ENCODE measurements around the gene CIRBP. TPM values are rescaled to one million over a fixed set of nuclear protein-coding genes. Genes with fewer than 3 reads are reported as not detected.

Gene CIRBP
- total and polyA plus RNA-seq, 2 donors (not counting 1 experiment from before 2014, with no cell fraction given): 643 to 1,164 TPM

DNA sequence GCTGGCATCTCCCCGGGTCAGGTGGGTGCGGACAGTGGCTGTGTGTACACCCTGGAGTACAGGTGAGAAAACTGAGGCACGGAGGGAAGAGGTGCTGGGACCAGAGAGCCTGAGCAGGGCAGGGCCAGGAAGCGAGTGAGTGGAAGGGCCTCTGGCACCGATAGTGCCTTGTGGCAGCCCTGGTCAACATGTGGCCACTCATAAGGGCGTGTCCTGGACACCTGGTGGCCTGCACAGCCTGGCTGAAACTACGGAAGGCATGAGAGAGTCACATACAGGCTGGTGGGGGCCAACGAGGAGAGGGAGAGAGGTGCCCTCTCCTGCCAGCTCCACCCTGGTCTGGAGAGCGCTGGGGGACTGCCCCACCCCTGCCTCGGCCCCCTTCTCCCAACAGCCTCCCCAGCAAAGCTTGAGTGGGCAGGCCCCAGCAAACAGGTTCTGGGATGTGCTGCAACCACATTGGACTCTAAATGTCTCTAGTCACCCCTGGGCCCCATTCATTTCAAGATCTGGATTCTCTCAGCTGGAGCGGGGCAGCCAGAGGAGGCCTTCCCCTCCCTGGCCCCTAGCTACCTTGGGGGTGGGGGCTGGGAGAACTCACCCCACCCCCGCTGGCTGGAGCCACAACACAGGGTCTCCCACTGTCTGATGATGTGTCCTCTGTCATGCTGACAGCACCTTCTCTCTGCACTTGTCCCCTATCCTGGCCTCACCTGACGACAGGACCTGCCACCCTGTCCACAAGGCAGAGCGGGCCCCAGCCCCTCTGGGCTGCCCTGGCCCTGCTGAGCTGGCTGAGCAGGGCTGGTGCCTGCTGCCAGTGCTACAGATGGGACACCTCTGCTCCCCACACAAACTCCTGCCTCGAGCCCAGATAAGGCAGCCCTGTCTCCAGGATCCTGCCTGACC lies 37.1 kb upstream of the CIRBP start:
- DNase-seq (no peak), ATAC-seq (ENCODE audit: low read depth) (peak; percentile 10)
- Histone ChIP-seq H3K9ac (ENCODE audit: low read length) (no peak overlapping the region), H3K4me2 (replicated peaks; ENCODE audit: low read depth, low read length, poor library complexity, severe bottlenecking) (no peak overlapping the region), H3K27ac (ENCODE audit: low read length in 2 of 2) (no peak overlapping the region), H3K79me2 (ENCODE audit: control insufficient read depth, insufficient read depth, low read length) (no peaks in the 10 kb centered on the region), H3K4me3 (ENCODE audit: control extremely low read depth in 1 of 5, extremely low read depth in 1 of 5, insufficient read depth in 1 of 5, low read depth in 2 of 5, low read length in 4 of 5) (no peak overlapping the region), H4K20me1 (ENCODE audit: control insufficient read depth, insufficient read depth, low read length, poor library complexity, severe bottlenecking) (peaks cover 4% of the 10 kb centered on the region), H3K36me3 (replicated peaks in 1 of 2; ENCODE audit: control extremely low read depth in 1 of 2, control insufficient read depth in 1 of 2, extremely low read depth in 1 of 2, insufficient read depth in 2 of 2, low read length in 1 of 2) (peaks cover 0 to 3% of the 10 kb centered on the region in 2 experiments), H3K9me3 (ENCODE audit: control extremely low read depth in 1 of 3, control insufficient read depth in 2 of 3, insufficient read depth in 1 of 3, low read length in 2 of 3) (no peaks in the 10 kb centered on the region), H2AFZ (ENCODE audit: insufficient read depth, low read depth, low read length, poor library complexity, severe bottlenecking) (no peak overlapping the region), H3K4me1 (ENCODE audit: control insufficient read depth in 2 of 2, insufficient read depth in 2 of 2, low read length in 2 of 2) (peaks cover 1% of the 10 kb centered on the region in 2 donors), H3K27me3 (replicated peaks in 1 of 4; ENCODE audit: control extremely low read depth in 1 of 4, control insufficient read depth in 3 of 4, insufficient read depth in 4 of 4, low read length in 3 of 4) (peaks cover 0 to 10% (median 4%) of the 10 kb centered on the region in 4 experiments)
- H3K4me3 Mint-ChIP-seq: no peak overlapping the region
- no peaks in the 10 kb centered on the region for H3K9me3 Mint-ChIP-seq (ENCODE audit: insufficient read depth)
- no peaks in the 10 kb centered on the region for H3K4me1 Mint-ChIP-seq
- H3K27ac Mint-ChIP-seq: peak overlapping the region; percentile 6
- intact Hi-C loops (cut with micrococcal nuclease): no loop called here
- 88% methylated on average over 14 of the region's 15 CpGs for WGBS (ENCODE audit: insufficient coverage)
- ChIA-PET CTCF (interaction anchor here (1.1 kb wide), 1 partner anchor 12 kb away, joined by 3 read pairs; no protein-coding TSS in a partner anchor), POLR2A (interaction anchor here (0.7 to 1.1 kb wide), 2 partner anchors 37 to 384 kb away, joined by 3 to 6 read pairs; partner anchors contain the start of gene CIRBP)
- no peaks in the 10 kb centered on the region for H3K27me3 Mint-ChIP-seq
- no peak for TF ChIP-seq EZH2 (IDR thresholded peaks at IDR 0.05; ENCODE audit: borderline replicate concordance, insufficient read depth, low read depth, low read length, poor library complexity, severe bottlenecking)

DNA sequence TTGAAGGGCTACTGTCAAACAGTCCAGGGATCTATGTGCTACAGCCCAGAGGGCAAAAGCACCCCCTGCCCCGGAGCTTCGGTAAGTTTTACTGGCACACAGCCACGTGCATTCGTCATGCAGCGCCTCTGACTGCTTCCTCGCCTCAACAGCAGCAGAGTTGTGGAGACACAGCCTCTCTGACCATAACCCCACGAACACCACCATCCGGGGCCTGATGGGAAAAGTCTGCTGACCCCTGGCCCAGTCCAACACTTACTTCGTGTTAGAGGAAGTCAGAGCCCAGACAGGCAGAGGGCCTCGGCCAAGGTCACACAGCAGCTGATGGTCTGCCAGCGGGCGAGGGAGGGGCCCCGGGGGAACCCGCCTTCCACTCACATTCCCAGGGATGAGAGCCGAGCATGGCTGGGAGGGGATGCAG lies 36.5 kb upstream of the CIRBP start:
- no peak for DNase-seq
- H3K27ac Mint-ChIP-seq: no peak overlapping the region

More for the DNA sequence above, 36.5 kb upstream of the CIRBP start:
- Histone ChIP-seq H3K4me2 (replicated peaks; ENCODE audit: low read depth, low read length, poor library complexity, severe bottlenecking) (no peak overlapping the region), H3K4me3 (ENCODE audit: control extremely low read depth in 1 of 5, extremely low read depth in 1 of 5, insufficient read depth in 1 of 5, low read depth in 2 of 5, low read length in 4 of 5) (no peak overlapping the region), H3K79me2 (ENCODE audit: control insufficient read depth, insufficient read depth, low read length) (no peaks in the 10 kb centered on the region), H3K36me3 (replicated peaks in 1 of 2; ENCODE audit: control extremely low read depth in 1 of 2, control insufficient read depth in 1 of 2, extremely low read depth in 1 of 2, insufficient read depth in 2 of 2, low read length in 1 of 2) (no peaks in the 10 kb centered on the region), H3K4me1 (ENCODE audit: control insufficient read depth in 2 of 2, insufficient read depth in 2 of 2, low read length in 2 of 2) (peaks cover 6% of the 10 kb centered on the region in 2 donors), H2AFZ (ENCODE audit: insufficient read depth, low read depth, low read length, poor library complexity, severe bottlenecking) (no peak overlapping the region), H3K9ac (ENCODE audit: low read length) (no peak overlapping the region), H3K27ac (ENCODE audit: low read length in 2 of 2) (no peak overlapping the region), H3K9me3 (ENCODE audit: control extremely low read depth in 1 of 3, control insufficient read depth in 2 of 3, insufficient read depth in 1 of 3, low read length in 2 of 3) (no peaks in the 10 kb centered on the region), H4K20me1 (ENCODE audit: control insufficient read depth, insufficient read depth, low read length, poor library complexity, severe bottlenecking) (no peaks in the 10 kb centered on the region), H3K27me3 (replicated peaks in 1 of 4; ENCODE audit: control extremely low read depth in 1 of 4, control insufficient read depth in 3 of 4, insufficient read depth in 4 of 4, low read length in 3 of 4) (peaks cover 0 to 15% (median 5%) of the 10 kb centered on the region in 4 experiments)
- intact Hi-C loops (cut with micrococcal nuclease): no loop called here
- WGBS (ENCODE audit: insufficient coverage): 65% methylated on average over 12 of the region's 15 CpGs
- H3K9me3 Mint-ChIP-seq (ENCODE audit: insufficient read depth): no peaks in the 10 kb centered on the region
- ChIA-PET POLR2A (interaction anchor here (0.7 to 1.1 kb wide), 2 partner anchors 36 to 384 kb away, joined by 3 to 6 read pairs; partner anchors contain the start of gene CIRBP), CTCF (interaction anchor here (1.1 kb wide), 1 partner anchor 12 kb away, joined by 3 read pairs; no protein-coding TSS in a partner anchor)
- no peak overlapping the region for H3K4me3 Mint-ChIP-seq
- no peaks in the 10 kb centered on the region for H3K27me3 Mint-ChIP-seq
- no peak for ATAC-seq (ENCODE audit: low read depth)
- no peaks in the 10 kb centered on the region for H3K4me1 Mint-ChIP-seq
- TF ChIP-seq, protein P1, sequence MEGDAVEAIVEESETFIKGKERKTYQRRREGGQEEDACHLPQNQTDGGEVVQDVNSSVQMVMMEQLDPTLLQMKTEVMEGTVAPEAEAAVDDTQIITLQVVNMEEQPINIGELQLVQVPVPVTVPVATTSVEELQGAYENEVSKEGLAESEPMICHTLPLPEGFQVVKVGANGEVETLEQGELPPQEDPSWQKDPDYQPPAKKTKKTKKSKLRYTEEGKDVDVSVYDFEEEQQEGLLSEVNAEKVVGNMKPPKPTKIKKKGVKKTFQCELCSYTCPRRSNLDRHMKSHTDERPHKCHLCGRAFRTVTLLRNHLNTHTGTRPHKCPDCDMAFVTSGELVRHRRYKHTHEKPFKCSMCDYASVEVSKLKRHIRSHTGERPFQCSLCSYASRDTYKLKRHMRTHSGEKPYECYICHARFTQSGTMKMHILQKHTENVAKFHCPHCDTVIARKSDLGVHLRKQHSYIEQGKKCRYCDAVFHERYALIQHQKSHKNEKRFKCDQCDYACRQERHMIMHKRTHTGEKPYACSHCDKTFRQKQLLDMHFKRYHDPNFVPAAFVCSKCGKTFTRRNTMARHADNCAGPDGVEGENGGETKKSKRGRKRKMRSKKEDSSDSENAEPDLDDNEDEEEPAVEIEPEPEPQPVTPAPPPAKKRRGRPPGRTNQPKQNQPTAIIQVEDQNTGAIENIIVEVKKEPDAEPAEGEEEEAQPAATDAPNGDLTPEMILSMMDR (IDR thresholded peaks at IDR 0.05): no peak
- TF ChIP-seq EZH2 (IDR thresholded peaks at IDR 0.05; ENCODE audit: borderline replicate concordance, insufficient read depth, low read depth, low read length, poor library complexity, severe bottlenecking): no peak
